SK-N-SH treated with all-trans-retinoic acid at 6 μM for 48 hours (cell line): ENCODE results near the gene BRD1.

Experiments
- ARNTL ChIP-seq: fragments of 450-650 bp; formaldehyde crosslinking; IDR thresholded peaks from 2 replicates; pipeline ENCODE4 v1.5.0; 2020; ENCODE audit warnings: low read depth, mild to moderate bottlenecking, moderate library complexity, borderline replicate concordance
- BACH2 ChIP-seq: fragments of 250-450 bp; sonication (Bioruptor Pico); IDR thresholded peaks from 2 replicates; pipeline ENCODE4 v1.9.0; 2021; ENCODE audit warnings: mild to moderate bottlenecking, borderline replicate concordance
- CREB5 ChIP-seq: fragments of 250-450 bp; sonication (Bioruptor Pico); IDR thresholded peaks from 2 replicates; pipeline ENCODE4 v1.5.1; 2020; ENCODE audit warnings: low read depth, mild to moderate bottlenecking, moderate library complexity
- CSDC2 ChIP-seq: fragments of 250-450 bp; sonication (Bioruptor Pico); IDR thresholded peaks from 2 replicates; pipeline ENCODE4 v1.5.0; 2020; ENCODE audit warnings: mild to moderate bottlenecking, moderate library complexity
- ISL1 ChIP-seq: fragments of 250-450 bp; sonication (Bioruptor Pico); IDR thresholded peaks from 2 replicates; pipeline ENCODE4 v2.1.2; 2022; ENCODE audit warnings: mild to moderate bottlenecking, moderate library complexity
- OSR1 ChIP-seq: fragments of 250-450 bp; sonication (Bioruptor Pico); IDR thresholded peaks from 2 replicates; pipeline ENCODE4 v1.8.0; 2022; ENCODE audit warnings: moderate library complexity, mild to moderate bottlenecking, inconsistent platforms
- SNAI2 ChIP-seq: fragments of 250-450 bp; sonication (Bioruptor Pico); IDR thresholded peaks from 2 replicates; pipeline ENCODE4 v1.5.0; 2020; ENCODE audit warnings: mild to moderate bottlenecking, moderate library complexity
- TSHZ2 ChIP-seq: fragments of 250-450 bp; sonication (Bioruptor Pico); IDR thresholded peaks from 2 replicates; pipeline ENCODE4 v1.5.0; 2020; ENCODE audit warnings: mild to moderate bottlenecking, moderate library complexity
- ZC3H10 ChIP-seq: fragments of 250-450 bp; sonication (Bioruptor Pico); IDR thresholded peaks from 2 replicates; pipeline ENCODE4 v1.5.1; 2021; ENCODE audit warnings: mild to moderate bottlenecking, moderate library complexity
- ZFP3 ChIP-seq: fragments of 250-450 bp; sonication (Bioruptor Pico); IDR thresholded peaks from 2 replicates; pipeline ENCODE4 v1.5.0; 2020; ENCODE audit warnings: mild to moderate bottlenecking, moderate library complexity
- ZFP30 ChIP-seq: fragments of 450-650 bp; formaldehyde crosslinking; IDR thresholded peaks from 2 replicates; pipeline ENCODE4 v1.5.0; 2022; ENCODE audit warnings: mild to moderate bottlenecking, moderate library complexity
- ZNF8 ChIP-seq: fragments of 450-650 bp; formaldehyde crosslinking; IDR thresholded peaks from 2 replicates; pipeline ENCODE4 v1.5.0; 2020; ENCODE audit warnings: mild to moderate bottlenecking, moderate library complexity

- TF ChIP-seq ZC3H10 (no peak), CSDC2 (no peak), ISL1 (CRISPR knock-in tag) (no peak), OSR1 (CRISPR knock-in tag) (no peak), CREB5 (CRISPR knock-in tag) (no peak), TSHZ2 (CRISPR knock-in tag) (no peak), SNAI2 (CRISPR knock-in tag) (no peak), BACH2 (no peak), ZFP3 (no peak), ZFP30 (CRISPR knock-in tag) (no peak), ZNF8 (no peak), ARNTL (CRISPR knock-in tag) (no peak)
Observed at GRCh38 chr22:49845666-49846459, 18.2 kb upstream of the BRD1 start.
